SK-N-SH treated with all-trans-retinoic acid at 6 μM for 48 hours (cell line): ENCODE measurements around the gene SEC31A.

Experiments
- OSR1 ChIP-seq: fragments of 250-450 bp; sonication (Bioruptor Pico); IDR thresholded peaks from 2 replicates; pipeline ENCODE4 v1.8.0; 2022; ENCODE audit warnings: moderate library complexity, mild to moderate bottlenecking, inconsistent platforms
- RARB ChIP-seq: fragments of 250-450 bp; sonication (Bioruptor Pico); IDR thresholded peaks from 2 replicates; pipeline ENCODE4 v1.8.0; 2021; ENCODE audit warnings: mild to moderate bottlenecking, moderate library complexity
- SNAI2 ChIP-seq: fragments of 250-450 bp; sonication (Bioruptor Pico); IDR thresholded peaks from 2 replicates; pipeline ENCODE4 v1.5.0; 2020; ENCODE audit warnings: mild to moderate bottlenecking, moderate library complexity
- TOX ChIP-seq: fragments of 250-450 bp; sonication (Bioruptor Pico); IDR thresholded peaks from 2 replicates; pipeline ENCODE4 v1.8.0; 2021; ENCODE audit warnings: mild to moderate bottlenecking, moderate library complexity, borderline replicate concordance
- ZC3H10 ChIP-seq: fragments of 250-450 bp; sonication (Bioruptor Pico); IDR thresholded peaks from 2 replicates; pipeline ENCODE4 v1.5.1; 2021; ENCODE audit warnings: mild to moderate bottlenecking, moderate library complexity
- ZNF565 ChIP-seq: fragments of 450-650 bp; formaldehyde crosslinking; conservative IDR thresholded peaks from 2 replicates; pipeline ENCODE4 v1.5.0; 2020; ENCODE audit warnings: low read depth, mild to moderate bottlenecking, moderate library complexity
- ZNF70 ChIP-seq: fragments of 450-650 bp; formaldehyde crosslinking; IDR thresholded peaks from 2 replicates; pipeline ENCODE4 v1.5.0; 2020; ENCODE audit warnings: mild to moderate bottlenecking, moderate library complexity
- ZNF8 ChIP-seq: fragments of 450-650 bp; formaldehyde crosslinking; IDR thresholded peaks from 2 replicates; pipeline ENCODE4 v1.5.0; 2020; ENCODE audit warnings: mild to moderate bottlenecking, moderate library complexity
- TF ChIP-seq, protein P1 (sequence below): fragments of 250-450 bp; sonication (Bioruptor Pico); IDR thresholded peaks from 2 replicates; pipeline ENCODE4 v1.8.0; 2020; ENCODE audit warnings: mild to moderate bottlenecking, moderate library complexity, borderline replicate concordance
- TF ChIP-seq, protein P2 (sequence below): fragments of 250-450 bp; sonication (Bioruptor Pico); IDR thresholded peaks from 2 replicates; pipeline ENCODE4 v1.5.1; 2020; ENCODE audit warnings: low read depth, mild to moderate bottlenecking, moderate library complexity

- TF ChIP-seq ZNF70 (CRISPR knock-in tag) (no peak), ZNF8 (no peak), ZC3H10 (CRISPR knock-in tag) (no peak), OSR1 (CRISPR knock-in tag) (no peak), RARB (CRISPR knock-in tag) (no peak), ZNF565 (CRISPR knock-in tag) (no peak), TOX (CRISPR knock-in tag) (no peak), SNAI2 (no peak)
- TF ChIP-seq, protein P1, sequence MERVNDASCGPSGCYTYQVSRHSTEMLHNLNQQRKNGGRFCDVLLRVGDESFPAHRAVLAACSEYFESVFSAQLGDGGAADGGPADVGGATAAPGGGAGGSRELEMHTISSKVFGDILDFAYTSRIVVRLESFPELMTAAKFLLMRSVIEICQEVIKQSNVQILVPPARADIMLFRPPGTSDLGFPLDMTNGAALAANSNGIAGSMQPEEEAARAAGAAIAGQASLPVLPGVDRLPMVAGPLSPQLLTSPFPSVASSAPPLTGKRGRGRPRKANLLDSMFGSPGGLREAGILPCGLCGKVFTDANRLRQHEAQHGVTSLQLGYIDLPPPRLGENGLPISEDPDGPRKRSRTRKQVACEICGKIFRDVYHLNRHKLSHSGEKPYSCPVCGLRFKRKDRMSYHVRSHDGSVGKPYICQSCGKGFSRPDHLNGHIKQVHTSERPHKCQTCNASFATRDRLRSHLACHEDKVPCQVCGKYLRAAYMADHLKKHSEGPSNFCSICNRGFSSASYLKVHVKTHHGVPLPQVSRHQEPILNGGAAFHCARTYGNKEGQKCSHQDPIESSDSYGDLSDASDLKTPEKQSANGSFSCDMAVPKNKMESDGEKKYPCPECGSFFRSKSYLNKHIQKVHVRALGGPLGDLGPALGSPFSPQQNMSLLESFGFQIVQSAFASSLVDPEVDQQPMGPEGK (CRISPR knock-in tag), result no peak
- TF ChIP-seq, protein P2, sequence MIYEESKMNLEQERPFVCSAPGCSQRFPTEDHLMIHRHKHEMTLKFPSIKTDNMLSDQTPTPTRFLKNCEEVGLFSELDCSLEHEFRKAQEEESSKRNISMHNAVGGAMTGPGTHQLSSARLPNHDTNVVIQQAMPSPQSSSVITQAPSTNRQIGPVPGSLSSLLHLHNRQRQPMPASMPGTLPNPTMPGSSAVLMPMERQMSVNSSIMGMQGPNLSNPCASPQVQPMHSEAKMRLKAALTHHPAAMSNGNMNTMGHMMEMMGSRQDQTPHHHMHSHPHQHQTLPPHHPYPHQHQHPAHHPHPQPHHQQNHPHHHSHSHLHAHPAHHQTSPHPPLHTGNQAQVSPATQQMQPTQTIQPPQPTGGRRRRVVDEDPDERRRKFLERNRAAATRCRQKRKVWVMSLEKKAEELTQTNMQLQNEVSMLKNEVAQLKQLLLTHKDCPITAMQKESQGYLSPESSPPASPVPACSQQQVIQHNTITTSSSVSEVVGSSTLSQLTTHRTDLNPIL, result no peak
These were observed 110.2 kb downstream of the SEC31A start for GRCh38 chr4:82780752-82781231.
